Heart right ventricle (tissue), 16 donors: ENCODE measurements around the gene ARMH3. TPM values are rescaled to one million over a fixed set of nuclear protein-coding genes. Genes with fewer than 3 reads are reported as not detected.

Experiments
- ATAC-seq, 8 donors: fragments of 200-7000 bp; cut with Tn5 transposase; one replicate each; pipeline ENCODE4 v1.9.1; 2020; ENCODE audit warnings: mild to moderate bottlenecking in 8 of 8, moderate library complexity in 8 of 8, moderate number of reproducible peaks in 1 of 8
- DNase-seq, 2 donors: peaks; one replicate each; pipeline ENCODE4 v3.0.0-alpha.2; 2020
- H3K27ac ChIP-seq, 10 donors: fragments of 200-600 bp; sonication (generic) in 2 of 10; one replicate each; pipeline versions ENCODE4 v1.5.0 to v1.8.0; 2020 to 2022; ENCODE audit warnings: mild to moderate bottlenecking in 3 of 10
- H3K27me3 ChIP-seq, 7 donors: fragments of 200-600 bp; one replicate each; pipeline ENCODE4 v1.8.0; 2021 to 2022; ENCODE audit warnings: mild to moderate bottlenecking in 2 of 7
- H3K36me3 ChIP-seq, 9 donors: fragments of 200-600 bp; sonication (generic) in 1 of 9; one replicate each; pipeline versions ENCODE4 v1.5.0 to v1.8.0; 2020 to 2022; ENCODE audit warnings: mild to moderate bottlenecking in 2 of 9
- H3K4me1 ChIP-seq, 9 donors: fragments of 200-600 bp; sonication (generic) in 1 of 9; one replicate each; pipeline versions ENCODE4 v1.5.0 to v1.8.0; 2020 to 2022; ENCODE audit warnings: mild to moderate bottlenecking in 4 of 9
- H3K4me3 ChIP-seq, 10 donors: fragments of 200-600 bp; sonication (generic) in 2 of 10; one replicate each; pipeline versions ENCODE4 v1.5.0 to v1.8.0; 2020 to 2022; ENCODE audit warnings: mild to moderate bottlenecking in 7 of 10, moderate library complexity in 2 of 10
- H3K9me3 ChIP-seq, 11 donors: fragments of 200-600 bp in 10 of 11; sonication (generic) in 2 of 11; one replicate each; pipeline versions ENCODE4 v1.5.0 to v1.8.0; 2013 to 2022; ENCODE audit warnings: mild to moderate bottlenecking in 2 of 11, control low read depth in 1 of 11, moderate library complexity in 1 of 11
- CTCF ChIP-seq, 9 donors: fragments of 200-600 bp; sonication (generic) in 2 of 9; IDR thresholded peaks; one replicate each; pipeline versions ENCODE4 v1.5.0 to v1.8.0; 2021 to 2022; ENCODE audit warnings: antibody characterized with exemption in 9 of 9, mild to moderate bottlenecking in 5 of 9, moderate library complexity in 1 of 9
- WGBS, 2 donors: extraction: QIAGEN DNeasy Blood & Tissue Kit; methylation state at CpG; one replicate each; pipeline ENCODE4 v1.1.7; 2013; ENCODE audit warnings: inconsistent platforms in 1 of 2; 5-methylcytosine and 5-hydroxymethylcytosine counted together
- intact Hi-C, 10 donors: fragments of 100-400 bp; cut with DNase I; formaldehyde crosslinking; loops; one replicate each; pipeline versions ENCODE4 v1.11.1 to v1.14.2; 2022
- polyA plus RNA-seq, 2 donors: library from polyadenylated mRNA; stranded (reverse); fragments of 200-250 nt; gene quantifications; one replicate each; pipeline ENCODE4 v1.2.3, GENCODE V29; 2013
- total RNA-seq, 10 donors: library from RNA; stranded (reverse); fragmentation: NEBNext Ultra II Directional in 3 of 10; extraction: Animal tissue kit (Norgen Biotek cat#: 25700) in 3 of 10; gene quantifications; one replicate each; pipeline versions ENCODE4 v1.2.1 to v1.2.4, GENCODE V29; 2021 to 2023
- donor health status: Arrhythmogenic right ventricular cardiomyopathy.
- donor health status: ischemic (EF 13 %, LVEDD 7.1; RV severe dilation, severe dysfunction).
- donor health status: healthy with polysubstance abuse.
- donor health status: DM: no; HTN: yes; CAD: no.
- donor health status: DM: no; HTN: no; CAD: no.
- donor health status: ischemic (EF 25% LVEDD 6.9; RV normal size, moderate dysfunction).
- donor health status: ischemic (EF 25% LVEDD 5.7; RV mildly dilated, moderate dysfunction).
- donor health status: healthy.
- donor health status: DM: yes; HTN: yes; CAD: no.
- donor health status: Ischemic cardiomyopathy.
- donor health status: ischemic (EF 35%, LVEDD 5.7; RV mildly dilated, moderate dysfunction).
- donor health status: nonischemic (EF 11% LVEDD 7.7; RV severe dilation, severe dysfunction).
- donor health status: DM: yes; HTN: yes; CAD: no.
- donor health status: PGD.
- donor health status: ischemic (EF 29% LVEDD 5.4; RV normal size, mild dysfunction).
- donor health status: nonischemic (EF 23%, LVEDD 6.1; RV moderate dilation, normal function).

Gene ARMH3
- total and polyA plus RNA-seq, 12 donors = 24.1 to 96.8 (median 54.1) TPM

GRCh38 chr10:101967713-101968112 is 88.3 kb downstream of the ARMH3 start:
- Histone ChIP-seq H3K27me3 (no peaks in the 10 kb centered on the region), H3K36me3 (peaks cover 0 to 53% (median 0%) of the 10 kb centered on the region in 9 donors), H3K4me3 (no peak overlapping the region), H3K9me3 (no peaks in the 10 kb centered on the region), H3K4me1 (peaks cover 0 to 63% (median 29%) of the 10 kb centered on the region in 9 donors), H3K27ac (peak overlapping the region in 9 of 10 donors; percentile 47 to 81 (median 69))
- DNase-seq (no peak), ATAC-seq (peak in 3 of 8 donors; percentile 16 to 27 (median 21))
- intact Hi-C loops = loop anchor here in 4 of 10 donors (10.0 kb wide), 1 partner anchor 73 kb away; no protein-coding TSS in a partner anchor
- TF ChIP-seq CTCF (IDR thresholded peaks at IDR 0.05) = no peak
- 43 to 67% methylated on average over 3 of the region's 3 CpGs for WGBS, 2 donors

- intact Hi-C loops = loop anchor here in 4 of 10 donors (10.0 kb wide), 1 partner anchor 72 kb away; no protein-coding TSS in a partner anchor
- peaks cover 0 to 58% (median 28%) of the 10 kb centered on the region in 9 donors for H3K4me1 ChIP-seq
Observed at GRCh38 chr10:101967119-101967518, 88.9 kb downstream of the ARMH3 start.

GRCh38 chr10:101965075-101965765 is 90.8 kb downstream of the ARMH3 start:
- WGBS, 2 donors = 30 to 38% methylated on average over 3 of the region's 3 CpGs
- intact Hi-C loops = loop anchor here in 4 of 10 donors (10.0 kb wide), 1 partner anchor 70 kb away; no protein-coding TSS in a partner anchor
- H3K9me3 ChIP-seq = no peaks in the 10 kb centered on the region
- no peak for TF ChIP-seq CTCF (IDR thresholded peaks at IDR 0.05)
- no peak for DNase-seq
- no peaks in the 10 kb centered on the region for H3K27me3 ChIP-seq
- H3K4me3 ChIP-seq = no peak overlapping the region
- H3K4me1 ChIP-seq = peaks cover 0 to 71% (median 31%) of the 10 kb centered on the region in 9 donors
- peak in 3 of 8 donors; percentile 25 to 36 (median 34) for ATAC-seq
- peak overlapping the region; percentile 62 to 87 (median 70) for H3K27ac ChIP-seq
- H3K36me3 ChIP-seq = peaks cover 0 to 33% (median 0%) of the 10 kb centered on the region in 9 donors

More at GRCh38 chr10:101967119-101967518, 88.9 kb downstream of the ARMH3 start:
- Histone ChIP-seq H3K27ac (peak overlapping the region; percentile 62 to 87 (median 70)), H3K27me3 (no peaks in the 10 kb centered on the region), H3K9me3 (no peaks in the 10 kb centered on the region), H3K36me3 (peaks cover 0 to 47% (median 0%) of the 10 kb centered on the region in 9 donors), H3K4me3 (no peak overlapping the region)
- ATAC-seq (peak; percentile 72 to 90 (median 80)), DNase-seq (peak in 1 of 2 donors; percentile 56)
- TF ChIP-seq CTCF (IDR thresholded peaks at IDR 0.05) = no peak
- WGBS, 2 donors = 47 to 80% methylated on average over 2 of the region's 2 CpGs

GRCh38 chr10:101961591-101962498 is 94.1 kb downstream of the ARMH3 start:
- WGBS, 2 donors = 48 to 57% methylated on average over 5 of the region's 5 CpGs
- TF ChIP-seq CTCF (IDR thresholded peaks at IDR 0.05) = no peak
- Histone ChIP-seq H3K4me1 (peaks cover 0 to 55% (median 13%) of the 10 kb centered on the region in 9 donors), H3K27me3 (no peaks in the 10 kb centered on the region), H3K36me3 (peaks cover 0 to 30% (median 0%) of the 10 kb centered on the region in 9 donors), H3K4me3 (no peak overlapping the region), H3K9me3 (no peaks in the 10 kb centered on the region), H3K27ac (peak overlapping the region; percentile 62 to 94 (median 81))
- intact Hi-C loops = loop anchor here in 5 of 10 donors (5.0 to 10.0 kb wide), 2 partner anchors 67 to 70 kb away; no protein-coding TSS in a partner anchor
- ATAC-seq (peak; percentile 69 to 94 (median 90)), DNase-seq (peak in 1 of 2 donors; percentile 66)
